Keratinocyte (primary cell): ENCODE measurements around the gene LZTR1. TPM values are rescaled to one million over a fixed set of nuclear protein-coding genes. Genes with fewer than 3 reads are reported as not detected.
"Not testable (repeated sequence)": the region's sequence is repeated elsewhere in the genome, so short reads cannot be mapped to it uniquely, and the experiment has no call there.

Source experiments
- DNase-seq: peaks from one replicate; pipeline ENCODE4 v3.0.0-alpha.2; 2011; ENCODE audit warnings: low read depth, missing footprints, low spot score
- FAIRE-seq: peaks from 2 replicates; lab custom pipeline; 2011; peaks lifted over from hg19 to GRCh38; lab: Jason Lieb, UNC
- H2AFZ ChIP-seq: 2 replicates; pipeline ENCODE4 v1.6.0; 2012; ENCODE audit warnings: low read length, control low read depth, inconsistent platforms; ENCODE audit not compliant: control insufficient read depth
- H3K27ac ChIP-seq: 2 replicates; pipeline ENCODE4 v1.5.1; 2011; ENCODE audit warnings: low read length; ENCODE audit not compliant: control insufficient read depth, insufficient read depth
- H3K27me3 ChIP-seq: 3 replicates; pipeline ENCODE4 v1.6.0; 2011; ENCODE audit warnings: low read length; ENCODE audit not compliant: control insufficient read depth, insufficient read depth; ENCODE audit errors: extremely low read depth
- H3K36me3 ChIP-seq, 2 experiments: 2 replicates in 1 of 2; 3 replicates in 1 of 2; pipeline ENCODE4 v1.5.1; 2011; ENCODE audit warnings: low read length in 2 of 2, mild to moderate bottlenecking in 1 of 2; ENCODE audit not compliant: control insufficient read depth in 2 of 2, insufficient read depth in 2 of 2; ENCODE audit errors: extremely low read depth in 1 of 2
- H3K4me1 ChIP-seq: 3 replicates; pipeline ENCODE4 v1.5.1; 2011; ENCODE audit warnings: low read length; ENCODE audit not compliant: control insufficient read depth, insufficient read depth; ENCODE audit errors: extremely low read depth
- H3K4me2 ChIP-seq: 3 replicates; pipeline ENCODE4 v1.6.0; 2011; ENCODE audit warnings: low read depth, low read length; ENCODE audit not compliant: control insufficient read depth, insufficient read depth; ENCODE audit errors: extremely low read depth
- H3K4me3 ChIP-seq, 3 experiments: fragments of 200-600 bp in 1 of 3; sonication (generic) in 1 of 3; 2 replicates in 2 of 3; 3 replicates in 1 of 3; pipeline ENCODE4 v1.5.1; 2011 to 2016; ENCODE audit warnings: low read length in 3 of 3, mild to moderate bottlenecking in 3 of 3, control low read depth in 2 of 3, inconsistent platforms in 1 of 3, low read depth in 1 of 3, mixed read lengths in 1 of 3, mixed run types in 1 of 3, moderate library complexity in 1 of 3; ENCODE audit not compliant: control insufficient read depth in 2 of 3, insufficient read depth in 2 of 3; ENCODE audit errors: extremely low read depth in 1 of 3
- H3K79me2 ChIP-seq: 2 replicates; pipeline ENCODE4 v1.6.0; 2012; ENCODE audit warnings: low read length; ENCODE audit not compliant: control insufficient read depth, insufficient read depth
- H3K9ac ChIP-seq: 3 replicates; pipeline ENCODE4 v1.6.0; 2011; ENCODE audit warnings: low read length; ENCODE audit not compliant: control insufficient read depth, insufficient read depth; ENCODE audit errors: extremely low read depth
- H3K9me1 ChIP-seq: 3 replicates; pipeline ENCODE4 v1.6.0; 2011; ENCODE audit warnings: low read length; ENCODE audit not compliant: control insufficient read depth, insufficient read depth; ENCODE audit errors: extremely low read depth
- H3K9me3 ChIP-seq: 2 replicates; pipeline ENCODE4 v1.5.1; 2012; ENCODE audit warnings: low read depth, low read length; ENCODE audit not compliant: control insufficient read depth
- H4K20me1 ChIP-seq: 3 replicates; pipeline ENCODE4 v1.6.0; 2011; ENCODE audit warnings: low read length; ENCODE audit not compliant: control insufficient read depth, insufficient read depth; ENCODE audit errors: extremely low read depth
- CTCF ChIP-seq, 3 experiments: IDR thresholded peaks in 1 of 3; conservative IDR thresholded peaks in 1 of 3; optimal IDR thresholded peaks in 1 of 3; 2 replicates in 2 of 3; 3 replicates in 1 of 3; pipeline versions ENCODE3 to v1.5.1; 2011; ENCODE audit warnings: low read length in 3 of 3, mild to moderate bottlenecking in 3 of 3, moderate library complexity in 2 of 3, control low read depth in 1 of 3, inconsistent platforms in 1 of 3; ENCODE audit not compliant: insufficient read depth in 2 of 3; ENCODE audit errors: extremely low read depth in 1 of 3
- EZH2 ChIP-seq: IDR thresholded peaks from one replicate; pipeline ENCODE4 v1.6.1; 2012; ENCODE audit warnings: inconsistent platforms, mild to moderate bottlenecking, low read length, moderate library complexity
- dilution Hi-C: fragments of 300-500 bp; cut with MboI; formaldehyde crosslinking; loops from one replicate; pipeline ENCODE4 v1.7.0; 2020; ENCODE audit warnings: low sequenced_read_pairs; ENCODE audit not compliant: extremely low pct_ligation_motif_present
- polyA plus RNA-seq, 5 experiments: library from polyadenylated mRNA; depleted of rRNA in 3 of 5; stranded (reverse) in 3 of 5; stranded (forward) in 1 of 5; unstranded in 1 of 5; fragments of >200 nt; gene quantifications; 1 replicate in 1 of 5; 2 replicates in 3 of 5; 3 replicates in 1 of 5; pipeline versions ENCODE4 v1.2.1 to v1.2.3, GENCODE V29; 2011 to 2012; ENCODE audit warnings: missing spikeins in 2 of 5, low read depth in 1 of 5, low replicate concordance in 1 of 5

Gene LZTR1
- polyA plus RNA-seq, 1 donor (not counting 4 experiments of a cell fraction or from before 2014, with no cell fraction given): 37.0 TPM

GRCh38 chr22:21047035-21047661, 65.1 kb downstream of the LZTR1 start:
- H3K27me3 ChIP-seq: no peaks in the 10 kb centered on the region
- FAIRE-seq: no peak
- dilution Hi-C loops: no loop called here

GRCh38 chr22:21047730-21048129, 65.6 kb downstream of the LZTR1 start:
- no peaks in the 10 kb centered on the region for H3K27me3 ChIP-seq

More at GRCh38 chr22:21047035-21047661, 65.1 kb downstream of the LZTR1 start:
- Histone ChIP-seq H4K20me1 (no peaks in the 10 kb centered on the region), H3K4me3 (no peak overlapping the region), H3K9me1 (no peaks in the 10 kb centered on the region), H3K36me3 (no peaks in the 10 kb centered on the region), H2AFZ (no peak overlapping the region), H3K27ac (no peak overlapping the region), H3K4me1 (peaks cover 21% of the 10 kb centered on the region), H3K9me3 (no peaks in the 10 kb centered on the region), H3K4me2 (no peak overlapping the region), H3K9ac (no peak overlapping the region), H3K79me2 (no peaks in the 10 kb centered on the region)
- TF ChIP-seq EZH2: no peak
- no peak for TF ChIP-seq CTCF (optimal IDR thresholded peaks at IDR 0.05 in 1 of 3, IDR thresholded peaks at IDR 0.05 in 1 of 3, conservative IDR thresholded peaks at IDR 0.05 in 1 of 3; ENCODE audit: extremely low read depth in 1 of 3, insufficient read depth in 2 of 3, low read length in 3 of 3)
- no peak for DNase-seq

GRCh38 chr22:21048448-21048847, 66.4 kb downstream of the LZTR1 start:
- FAIRE-seq, dilution Hi-C loops, DNase-seq: not testable (repeated sequence)

More at GRCh38 chr22:21047730-21048129, 65.6 kb downstream of the LZTR1 start:
- Histone ChIP-seq H3K9me3 (no peaks in the 10 kb centered on the region), H2AFZ (no peak overlapping the region), H3K79me2 (no peaks in the 10 kb centered on the region), H3K36me3 (no peaks in the 10 kb centered on the region), H3K9me1 (no peaks in the 10 kb centered on the region), H3K4me3 (no peak overlapping the region), H4K20me1 (no peaks in the 10 kb centered on the region), H3K27ac (no peak overlapping the region), H3K9ac (no peak overlapping the region), H3K4me1 (peaks cover 21% of the 10 kb centered on the region), H3K4me2 (no peak overlapping the region)
- no peak for DNase-seq
- FAIRE-seq: no peak
- no peak for TF ChIP-seq CTCF (optimal IDR thresholded peaks at IDR 0.05 in 1 of 3, IDR thresholded peaks at IDR 0.05 in 1 of 3, conservative IDR thresholded peaks at IDR 0.05 in 1 of 3; ENCODE audit: extremely low read depth in 1 of 3, insufficient read depth in 2 of 3, low read length in 3 of 3)
- no peak for TF ChIP-seq EZH2
- dilution Hi-C loops: no loop called here

More at GRCh38 chr22:21048448-21048847, 66.4 kb downstream of the LZTR1 start:
- not testable (repeated sequence) for H2AFZ ChIP-seq, H3K9ac ChIP-seq, H3K79me2 ChIP-seq, H3K27me3 ChIP-seq, H3K9me1 ChIP-seq, H3K27ac ChIP-seq, H3K9me3 ChIP-seq, H3K4me3 ChIP-seq, H4K20me1 ChIP-seq, H3K4me2 ChIP-seq, H3K36me3 ChIP-seq
- H3K4me1 ChIP-seq: peaks cover 20% of the 10 kb centered on the region
